Posterior vena cava (tissue), 2 donors: ENCODE results near the gene FBXL7. TPM values are rescaled to one million over a fixed set of nuclear protein-coding genes. Genes with fewer than 3 reads are reported as not detected.

ENCODE experiments used
- DNase-seq: peaks from one replicate; pipeline ENCODE4 v3.0.0-alpha.2; 2020; ENCODE audit warnings: low spot score
- intact Hi-C, 2 donors: fragments of 100-400 bp; cut with DNase I; formaldehyde crosslinking; loops; one replicate each; pipeline versions ENCODE4 v1.14.1 to v1.14.2; 2022 to 2023
- total RNA-seq, 2 donors: library from RNA; stranded (reverse); fragmentation: NEBNext Ultra II Directional; extraction: Animal tissue kit (Norgen Biotek cat#: 25700); gene quantifications; one replicate each; pipeline ENCODE4 v1.2.1, GENCODE V29; 2021
- donor health status: DM: yes; HTN: yes; CAD: no.
- donor health status: DM: yes; HTN: yes; CAD: no.

FBXL7 gene
- total RNA-seq, 2 donors from 2014 or later, result 22.1 to 29.9 TPM

GRCh38 chr5:15722305-15722704, 222.3 kb downstream of the FBXL7 start:
- DNase-seq, result no peak
- intact Hi-C loops, result no loop called here

DNA sequence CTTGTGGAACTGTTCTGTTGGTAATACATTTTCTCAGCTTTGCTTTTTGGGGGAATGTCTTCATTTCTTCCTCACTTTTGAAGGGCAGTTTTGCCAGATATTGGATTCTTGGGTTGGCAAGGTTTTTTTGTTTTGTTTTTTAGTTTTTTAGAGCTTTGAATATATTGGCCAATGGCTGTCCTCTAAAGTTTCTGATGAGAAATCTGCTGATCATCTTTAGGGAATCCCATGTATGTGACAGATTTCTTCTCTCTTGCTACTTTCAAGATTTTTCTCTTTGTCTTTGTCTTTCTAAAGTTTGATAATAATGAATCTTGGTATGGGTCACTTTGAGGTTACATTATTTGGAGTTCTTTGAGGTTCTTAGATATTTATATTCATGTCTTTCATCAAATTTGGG, 227.4 kb downstream of the FBXL7 start:
- no peak for DNase-seq
- intact Hi-C loops, result no loop called here

DNA sequence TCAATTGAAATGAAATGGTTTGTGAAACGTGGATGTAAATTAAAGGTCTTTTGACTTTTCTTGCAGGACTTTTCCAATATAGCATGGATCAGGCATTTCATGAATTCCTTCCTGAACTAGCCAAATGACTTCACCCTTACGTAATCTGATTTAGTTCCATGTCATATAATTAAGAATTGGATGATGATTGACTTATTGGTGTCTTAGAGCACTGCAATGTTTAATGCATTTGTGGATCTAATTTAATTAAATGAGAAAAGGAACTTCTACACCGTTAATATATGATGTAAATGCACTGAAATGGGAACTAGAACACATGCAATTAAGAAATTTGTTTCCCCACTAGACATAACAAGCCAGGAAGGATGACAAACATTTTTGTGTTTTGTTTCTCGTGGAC, 228.8 kb downstream of the FBXL7 start:
- no peak for DNase-seq
- intact Hi-C loops, result no loop called here

DNA sequence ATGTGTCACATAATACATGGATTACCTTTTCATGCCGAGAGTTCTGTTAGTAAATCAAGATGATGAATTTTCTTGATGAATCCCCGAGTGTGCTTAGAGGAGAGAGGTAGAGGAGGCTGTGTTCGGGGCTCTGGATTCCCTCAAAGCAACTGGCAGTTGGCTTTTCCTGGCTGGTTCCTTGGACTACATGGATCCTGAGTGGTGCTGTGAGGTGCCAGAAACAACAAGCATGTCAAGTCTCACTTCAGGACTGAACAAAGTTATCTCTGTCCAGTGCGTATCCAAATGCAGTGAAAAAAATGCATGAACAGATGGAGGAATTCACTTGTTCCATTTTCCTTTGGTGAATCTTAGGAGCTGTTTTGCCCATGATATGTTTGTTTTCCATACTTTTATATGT, 231.7 kb downstream of the FBXL7 start:
- intact Hi-C loops, result no loop called here
- no peak for DNase-seq

DNA sequence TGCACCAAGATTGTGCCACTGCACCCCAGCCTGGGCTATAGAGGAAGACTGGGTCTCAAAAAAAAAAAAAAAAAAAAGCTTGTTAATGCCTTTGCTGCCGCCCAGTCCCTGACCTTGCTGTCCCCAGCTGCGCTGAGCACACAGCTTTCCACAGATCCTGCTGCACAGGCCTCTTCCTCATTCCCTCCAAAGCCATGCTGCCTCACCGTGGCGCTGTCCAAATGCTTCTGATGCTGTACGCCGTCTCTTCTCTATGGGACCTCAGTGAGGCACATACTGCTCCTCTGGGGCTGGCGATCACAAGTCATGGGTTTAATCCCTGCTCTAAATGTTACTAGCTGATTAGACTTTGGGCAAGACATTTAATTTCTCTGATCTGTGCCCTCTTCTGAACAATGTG, 234.1 kb downstream of the FBXL7 start:
- intact Hi-C loops, result no loop called here
- no peak for DNase-seq

DNA sequence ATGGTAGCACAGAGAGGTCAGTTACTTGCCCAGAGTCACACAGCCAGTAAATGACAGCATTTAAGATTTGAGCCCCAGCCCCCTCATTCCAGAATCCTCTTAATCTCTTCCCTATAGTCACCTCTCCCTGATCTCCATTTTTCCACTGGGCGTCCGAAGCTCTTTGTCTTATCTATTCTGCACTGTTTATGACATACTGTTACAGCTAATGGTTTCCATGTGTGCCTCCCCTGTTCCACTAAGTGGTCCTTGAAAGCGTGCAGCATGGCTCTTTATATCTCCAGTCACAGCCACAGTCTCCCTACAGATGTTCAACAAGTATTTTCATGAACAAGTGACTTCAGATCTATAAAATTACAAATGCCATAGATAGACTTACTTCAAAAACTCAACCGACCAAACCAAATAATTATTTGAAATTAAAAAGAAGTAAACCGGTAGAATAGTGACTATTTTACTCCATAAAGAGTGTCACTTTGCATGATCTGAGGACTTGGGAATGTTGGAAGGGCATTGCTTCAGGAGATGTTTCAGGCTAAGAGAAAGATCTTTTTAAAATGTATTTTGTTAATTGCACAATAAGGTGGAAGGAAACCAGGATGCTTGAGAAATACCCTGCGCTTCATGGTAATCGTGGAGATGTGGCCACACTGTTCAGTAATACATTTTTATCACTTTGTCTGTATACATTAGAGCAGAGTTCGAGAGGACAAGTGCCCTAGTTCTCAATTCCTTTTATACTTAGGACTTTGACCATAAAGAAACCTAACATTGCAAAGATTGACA, 237.2 kb downstream of the FBXL7 start:
- intact Hi-C loops, result no loop called here
- no peak for DNase-seq

DNA sequence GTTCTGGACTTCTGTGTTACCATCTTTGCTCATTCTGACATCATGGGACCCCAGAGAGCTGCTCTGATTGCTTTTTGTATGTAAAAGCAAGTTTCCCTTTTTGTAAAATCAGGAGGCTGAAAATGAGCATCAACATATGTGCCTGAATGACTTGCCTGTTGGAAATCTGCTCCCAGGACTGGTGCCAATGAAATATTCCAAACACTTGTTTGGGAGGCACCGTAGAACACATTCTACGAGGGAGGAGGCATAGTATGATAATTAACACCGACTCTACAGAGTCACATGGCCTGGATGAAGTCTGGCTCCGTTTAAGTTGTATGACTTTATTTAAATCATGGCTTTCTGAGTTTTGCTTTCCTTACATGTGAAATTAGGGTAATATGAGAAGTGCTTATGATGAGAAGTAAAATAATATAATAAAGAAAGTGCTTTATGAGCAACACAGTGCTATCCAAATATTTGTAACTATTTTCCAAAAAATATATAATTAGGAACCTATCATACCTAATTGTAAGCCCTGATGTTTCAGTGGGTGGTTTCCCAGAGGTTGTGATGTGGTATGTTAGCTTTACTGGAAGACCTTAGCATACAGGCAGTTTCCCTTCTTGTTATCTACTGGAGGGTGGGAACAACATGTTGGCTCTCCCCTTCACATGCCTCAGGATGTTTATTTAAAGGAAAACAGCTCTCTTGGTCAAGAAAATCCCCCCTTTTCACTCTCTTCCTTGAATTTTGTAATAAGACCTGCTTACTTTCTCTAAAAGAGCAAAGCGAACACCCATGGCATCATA, 238.1 kb downstream of the FBXL7 start:
- intact Hi-C loops, result no loop called here
- no peak for DNase-seq

DNA sequence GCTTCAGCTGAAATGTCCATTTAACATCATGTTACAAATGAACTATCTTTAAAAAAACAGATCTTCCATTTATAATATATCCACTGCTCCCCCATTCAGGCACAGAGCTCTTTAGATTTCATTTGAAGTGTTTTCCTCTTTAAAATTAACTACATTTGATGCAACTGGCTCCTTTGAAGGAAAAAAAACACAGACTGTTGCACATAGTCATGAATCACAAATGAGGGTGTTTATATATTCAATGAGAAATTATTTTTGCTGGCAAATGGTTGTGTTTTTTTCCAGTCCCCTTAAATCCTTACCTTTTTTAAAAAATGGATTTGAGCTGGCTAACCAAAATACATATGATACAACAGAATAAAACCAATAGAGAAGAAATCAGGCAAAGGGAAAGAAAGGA, 240.4 kb downstream of the FBXL7 start:
- intact Hi-C loops, result no loop called here
- DNase-seq, result no peak

DNA sequence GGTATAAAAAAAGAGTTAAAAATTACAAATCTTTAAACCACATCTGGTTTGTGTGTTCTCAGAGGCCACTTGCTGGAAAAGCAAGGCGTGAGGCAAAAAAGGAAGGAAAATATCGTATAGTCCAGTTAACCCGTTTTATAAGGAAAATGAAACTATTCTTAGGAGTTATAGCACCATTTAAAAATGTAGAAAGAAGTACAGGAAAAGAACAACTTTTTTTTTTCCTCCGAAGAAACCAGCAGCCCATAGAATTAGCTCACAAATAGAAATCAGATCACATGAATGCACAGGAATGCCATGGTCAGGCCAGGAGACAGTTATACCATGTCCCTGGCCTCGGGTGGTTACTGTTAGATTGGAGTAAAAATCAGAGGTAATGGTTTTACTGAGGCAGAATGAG, 241.6 kb downstream of the FBXL7 start:
- no peak for DNase-seq
- intact Hi-C loops, result no loop called here

DNA sequence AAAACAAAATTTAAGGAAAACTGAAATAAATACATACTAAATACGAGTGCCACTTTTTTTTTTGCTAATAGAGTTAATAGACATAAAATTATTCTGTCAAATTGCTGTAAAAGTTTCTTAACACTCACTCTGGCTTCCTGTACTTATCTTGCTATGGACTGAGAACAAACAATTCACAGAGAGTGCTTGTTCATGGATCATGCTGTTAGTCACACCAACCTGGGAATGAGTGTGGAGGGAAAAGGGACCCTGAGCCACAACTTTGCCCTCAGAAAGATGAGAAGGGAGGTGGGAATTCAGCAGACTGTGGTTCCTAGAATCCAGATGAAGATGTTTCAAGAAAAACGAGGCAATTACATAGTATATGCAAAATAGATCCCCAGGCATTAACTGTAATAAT, 246.9 kb downstream of the FBXL7 start:
- intact Hi-C loops, result no loop called here
- DNase-seq, result no peak

- intact Hi-C loops, result no loop called here
- DNase-seq, result no peak
These were observed 248.3 kb downstream of the FBXL7 start for GRCh38 chr5:15748266-15748665.

GRCh38 chr5:15752663-15753285, 252.8 kb downstream of the FBXL7 start:
- intact Hi-C loops, result no loop called here
- DNase-seq, result peak; percentile 85

- intact Hi-C loops, result no loop called here
- no peak for DNase-seq
These were observed 253.8 kb downstream of the FBXL7 start for GRCh38 chr5:15753752-15754151.

DNA sequence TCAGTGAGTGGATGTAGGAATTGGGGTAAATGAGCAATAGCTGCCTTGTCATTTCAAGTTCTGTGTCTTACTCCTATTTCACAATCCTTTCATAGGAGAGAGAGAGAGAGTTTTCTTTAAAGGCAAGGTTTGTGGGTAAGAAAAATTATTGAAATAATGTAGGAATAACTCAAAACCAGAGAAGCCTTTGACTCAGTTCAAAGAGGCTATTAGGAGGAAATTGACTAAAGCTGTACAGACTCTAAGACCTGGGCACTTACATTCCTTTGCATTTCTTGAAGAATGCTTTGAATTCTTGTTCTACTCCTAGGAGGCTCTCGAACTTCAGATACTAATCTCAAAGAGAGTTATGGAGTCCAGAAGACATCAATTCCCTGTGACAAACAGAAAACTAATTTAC, 257.1 kb downstream of the FBXL7 start:
- DNase-seq, result no peak
- intact Hi-C loops, result no loop called here

GRCh38 chr5:15757619-15758018, 257.6 kb downstream of the FBXL7 start:
- DNase-seq, result no peak
- intact Hi-C loops, result no loop called here

DNA sequence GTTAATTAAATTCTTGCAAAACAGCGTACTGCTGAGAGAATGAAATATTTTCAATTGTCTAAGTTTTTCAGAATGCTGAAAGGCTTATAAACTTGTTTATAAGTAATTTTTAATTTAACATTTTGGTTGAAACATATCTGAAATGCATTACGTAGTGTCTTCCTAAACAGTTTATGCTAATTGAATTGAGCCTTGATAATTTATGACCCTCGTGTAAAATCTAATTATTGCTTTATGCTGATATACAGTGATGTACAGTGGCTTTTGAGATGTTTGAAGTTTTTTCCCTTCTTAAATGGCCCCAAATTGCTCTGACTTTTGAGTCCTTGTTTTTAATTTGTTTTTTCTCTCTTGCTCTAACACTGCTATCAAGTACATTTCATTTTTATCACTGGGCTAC, 262.7 kb downstream of the FBXL7 start:
- intact Hi-C loops, result no loop called here
- DNase-seq, result no peak

DNA sequence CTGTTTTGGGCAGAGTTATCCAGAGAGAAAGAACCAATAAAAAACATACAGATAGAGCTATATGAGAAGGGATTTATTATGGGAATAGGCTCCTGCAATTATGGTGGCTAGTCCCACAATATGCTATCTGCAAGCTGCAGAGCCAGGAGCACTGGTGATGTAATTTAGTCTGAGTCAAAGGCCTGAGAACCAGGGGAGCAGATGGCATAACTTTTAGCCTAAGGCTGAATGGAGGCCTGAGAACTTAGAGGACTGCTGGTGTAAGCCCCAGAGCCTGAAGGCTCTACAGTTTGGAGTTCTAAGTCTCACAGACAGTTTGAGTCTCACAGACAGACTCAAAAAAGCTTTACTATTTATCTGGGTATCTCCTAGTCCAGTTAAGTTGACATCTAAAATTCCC, 263.8 kb downstream of the FBXL7 start:
- intact Hi-C loops, result no loop called here
- DNase-seq, result no peak

- DNase-seq, result no peak
These were observed 269.0 kb downstream of the FBXL7 start for GRCh38 chr5:15768936-15769335.

DNA sequence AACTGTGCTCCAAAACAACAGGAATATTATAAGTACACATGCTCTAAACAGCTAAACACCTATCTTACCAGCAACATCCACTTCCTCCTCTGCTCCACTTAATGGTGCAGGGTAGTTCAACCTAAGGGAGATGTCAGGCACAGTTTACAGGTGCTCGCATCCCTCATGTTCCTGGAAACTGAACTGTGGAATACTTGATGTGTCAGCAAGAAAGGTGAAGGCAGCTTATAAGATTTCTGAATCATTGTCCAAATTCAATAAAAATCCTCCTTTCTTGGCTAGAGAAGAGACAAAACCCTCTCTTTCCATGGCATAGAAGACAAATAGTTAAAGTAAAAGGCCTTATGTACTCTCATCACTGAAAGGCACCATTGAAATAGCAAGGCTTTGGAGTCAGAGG, 272.2 kb downstream of the FBXL7 start:
- no peak for DNase-seq
- intact Hi-C loops, result no loop called here

More at GRCh38 chr5:15768936-15769335, 269.0 kb downstream of the FBXL7 start:
- intact Hi-C loops, result no loop called here

DNA sequence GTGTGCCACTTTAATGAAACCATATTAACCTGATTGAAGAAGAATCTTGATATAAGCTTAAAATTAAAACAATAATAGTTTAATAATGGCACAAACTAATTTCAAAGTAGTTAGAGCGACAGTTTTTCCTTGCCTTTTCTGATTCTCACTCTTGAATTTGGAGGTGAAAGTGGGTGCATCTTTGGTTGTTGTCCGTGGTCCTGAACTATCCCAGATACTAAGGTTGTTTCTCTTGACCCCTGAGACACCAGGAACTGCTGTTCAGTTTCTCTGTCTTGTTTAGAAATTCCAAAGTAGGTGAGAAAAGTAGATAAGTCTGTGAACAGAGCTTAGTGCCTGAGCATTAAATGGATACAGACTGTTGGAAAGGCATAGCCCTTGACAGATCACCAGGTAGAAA, 274.7 kb downstream of the FBXL7 start:
- DNase-seq, result no peak
- intact Hi-C loops, result no loop called here

DNA sequence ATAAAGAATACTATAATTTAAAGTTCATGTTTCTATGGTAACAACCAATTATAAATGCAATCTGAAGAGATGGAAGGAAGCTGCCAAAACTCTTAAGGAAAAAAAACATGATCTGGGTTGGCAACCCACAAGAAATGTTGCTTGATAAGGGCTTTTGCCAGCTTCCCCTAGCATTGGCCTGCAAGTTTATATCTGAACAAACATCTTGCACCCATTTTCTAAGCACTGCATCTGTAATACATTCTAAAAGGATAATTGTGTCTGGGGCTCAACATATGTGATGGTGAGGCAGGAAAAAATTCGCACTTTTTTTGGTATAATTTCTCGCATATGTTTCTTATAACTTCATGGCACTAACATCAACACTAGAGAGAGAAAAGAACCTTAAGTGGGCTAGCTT, 276.4 kb downstream of the FBXL7 start:
- intact Hi-C loops, result no loop called here
- no peak for DNase-seq
